Measurements from ENCODE around the gene PPP1R12B. TPM values are rescaled to one million over a fixed set of nuclear protein-coding genes. Genes with fewer than 3 reads are reported as not detected.
"Not testable (repeated sequence)": the region's sequence is repeated elsewhere in the genome, so short reads cannot be mapped to it uniquely, and the experiment has no call there.

The PPP1R12B gene
- total RNA-seq, 1 donor = 26.8 TPM

GRCh38 chr1:202361224-202361623, 12.7 kb downstream of the PPP1R12B start:
- DNase-seq (ENCODE audit: low read depth) = no peak
- no peak overlapping the region for H3K4me3 ChIP-seq (ENCODE audit: low read depth, low read length)
- no peak for TF ChIP-seq CTCF (IDR thresholded peaks at IDR 0.05; ENCODE audit: insufficient read depth, low read length)

- H3K4me3 ChIP-seq (ENCODE audit: low read depth, low read length) = no peak overlapping the region
- no peak for DNase-seq (ENCODE audit: low read depth)
- TF ChIP-seq CTCF (IDR thresholded peaks at IDR 0.05; ENCODE audit: insufficient read depth, low read length) = no peak
These were observed 13.2 kb downstream of the PPP1R12B start for GRCh38 chr1:202361701-202362100.

- no peak overlapping the region for H3K4me3 ChIP-seq (ENCODE audit: low read depth, low read length)
- DNase-seq (ENCODE audit: low read depth) = no peak
- no peak for TF ChIP-seq CTCF (IDR thresholded peaks at IDR 0.05; ENCODE audit: insufficient read depth, low read length)
These were observed 13.7 kb downstream of the PPP1R12B start for GRCh38 chr1:202362212-202362611.

GRCh38 chr1:202365092-202365815, 16.8 kb downstream of the PPP1R12B start:
- peak; percentile 75 for DNase-seq (ENCODE audit: low read depth)
- H3K4me3 ChIP-seq (ENCODE audit: low read depth, low read length) = no peak overlapping the region
- no peak for TF ChIP-seq CTCF (IDR thresholded peaks at IDR 0.05; ENCODE audit: insufficient read depth, low read length)

GRCh38 chr1:202367271-202367670, 18.8 kb downstream of the PPP1R12B start:
- no peak for TF ChIP-seq CTCF (IDR thresholded peaks at IDR 0.05; ENCODE audit: insufficient read depth, low read length)
- H3K4me3 ChIP-seq (ENCODE audit: low read depth, low read length) = no peak overlapping the region
- peak; percentile 18 for DNase-seq (ENCODE audit: low read depth)

GRCh38 chr1:202370906-202371305, 22.4 kb downstream of the PPP1R12B start:
- not testable (repeated sequence) for DNase-seq (ENCODE audit: low read depth); H3K4me3 ChIP-seq (ENCODE audit: low read depth, low read length)

GRCh38 chr1:202374099-202374498, 25.6 kb downstream of the PPP1R12B start:
- H3K4me3 ChIP-seq (ENCODE audit: low read depth, low read length) = no peak overlapping the region
- no peak for TF ChIP-seq CTCF (IDR thresholded peaks at IDR 0.05; ENCODE audit: insufficient read depth, low read length)
- DNase-seq (ENCODE audit: low read depth) = no peak

- H3K4me3 ChIP-seq (ENCODE audit: low read depth, low read length) = not testable (repeated sequence)
These were observed 26.7 kb downstream of the PPP1R12B start for GRCh38 chr1:202375175-202375574.

More at GRCh38 chr1:202375175-202375574, 26.7 kb downstream of the PPP1R12B start:
- not testable (repeated sequence) for DNase-seq (ENCODE audit: low read depth)

All from fibroblast of the aortic adventitia (primary cell).